Measurements from ENCODE around the gene KCNJ4.

Gene KCNJ4

GRCh38 chr22:38406617-38407016, 48.4 kb downstream of the KCNJ4 start:
- CTCF ChIA-PET, result interaction anchor here (0.6 kb wide), 1 partner anchor 315 kb away, joined by 3 read pairs; no protein-coding TSS in a partner anchor
- Histone ChIP-seq H3K27ac (ENCODE audit: extremely low read depth, low read depth, low read length) (no peak overlapping the region), H3K9me3 (ENCODE audit: control insufficient read depth, insufficient read depth, low read depth, low read length) (no peaks in the 10 kb centered on the region), H3K4me3 (ENCODE audit: low read depth, low read length) (no peak overlapping the region), H3K36me3 (ENCODE audit: control insufficient read depth in 2 of 2, insufficient read depth in 1 of 2, low read length in 2 of 2) (no peaks in the 10 kb centered on the region), H3K4me1 (ENCODE audit: control insufficient read depth, insufficient read depth, low read length) (no peaks in the 10 kb centered on the region)
- TF ChIP-seq ZNF518A (tag by site-specific recombination; conservative IDR thresholded peaks at IDR 0.05; ENCODE audit: low read depth) (no peak), OSR2 (tag by site-specific recombination; IDR thresholded peaks at IDR 0.05) (no peak), ZNF302 (tag by site-specific recombination; IDR thresholded peaks at IDR 0.05; ENCODE audit: low read depth) (no peak), PBX3 (CRISPR knock-in tag; IDR thresholded peaks at IDR 0.05) (no peak), ZBTB11 (tag by site-specific recombination; conservative IDR thresholded peaks at IDR 0.05; ENCODE audit: low read depth) (no peak), ZNF184 (tag by site-specific recombination; IDR thresholded peaks at IDR 0.05) (no peak), BCL11A (tag by site-specific recombination; IDR thresholded peaks at IDR 0.05; ENCODE audit: low read depth) (no peak), ZNF169 (tag by site-specific recombination; IDR thresholded peaks at IDR 0.05) (no peak), ZNF202 (tag by site-specific recombination; IDR thresholded peaks at IDR 0.05; ENCODE audit: borderline replicate concordance) (no peak), KLF7 (tag by site-specific recombination; IDR thresholded peaks at IDR 0.05; ENCODE audit: borderline replicate concordance) (no peak), ZNF473 (tag by site-specific recombination; IDR thresholded peaks at IDR 0.05) (no peak), ZNF707 (tag by site-specific recombination; IDR thresholded peaks at IDR 0.05) (no peak), ZNF155 (tag by site-specific recombination; IDR thresholded peaks at IDR 0.05) (no peak), ZNF335 (tag by site-specific recombination; conservative IDR thresholded peaks at IDR 0.05) (no peak), ZNF114 (tag by site-specific recombination; IDR thresholded peaks at IDR 0.05) (no peak)
- POLR2A ChIA-PET, result no interaction called here

- Histone ChIP-seq H3K27ac (ENCODE audit: extremely low read depth, low read depth, low read length) (no peak overlapping the region), H3K4me3 (ENCODE audit: low read depth, low read length) (no peak overlapping the region), H3K36me3 (ENCODE audit: control insufficient read depth in 2 of 2, insufficient read depth in 1 of 2, low read length in 2 of 2) (no peaks in the 10 kb centered on the region), H3K9me3 (ENCODE audit: control insufficient read depth, insufficient read depth, low read depth, low read length) (no peaks in the 10 kb centered on the region), H3K4me1 (ENCODE audit: control insufficient read depth, insufficient read depth, low read length) (peaks cover 8% of the 10 kb centered on the region)
- ChIA-PET CTCF (no interaction called here), POLR2A (no interaction called here)
- no peak for TF ChIP-seq ZNF701 (tag by site-specific recombination; IDR thresholded peaks at IDR 0.05)
- no peak for TF ChIP-seq ZNF645 (tag by site-specific recombination; IDR thresholded peaks at IDR 0.05)
- TF ChIP-seq ZBTB8A (tag by site-specific recombination; IDR thresholded peaks at IDR 0.05), result no peak
- no peak for TF ChIP-seq ZNF544 (tag by site-specific recombination; IDR thresholded peaks at IDR 0.05)
- TF ChIP-seq ZNF837 (tag by site-specific recombination; IDR thresholded peaks at IDR 0.05), result no peak
Observed at GRCh38 chr22:38404419-38404818, 50.6 kb downstream of the KCNJ4 start.
